SK-N-SH treated with all-trans-retinoic acid at 6 μM for 48 hours (cell line): ENCODE results near the gene NFASC.

ENCODE experiments used
- CSDC2 ChIP-seq: fragments of 250-450 bp; sonication (Bioruptor Pico); IDR thresholded peaks from 2 replicates; pipeline ENCODE4 v1.5.0; 2020; ENCODE audit warnings: mild to moderate bottlenecking, moderate library complexity
- PATZ1 ChIP-seq: fragments of 250-450 bp; sonication (Bioruptor Pico); IDR thresholded peaks from 2 replicates; pipeline ENCODE4 v1.8.0; 2020; ENCODE audit warnings: mild to moderate bottlenecking, moderate library complexity, borderline replicate concordance
- POU6F1 ChIP-seq: fragments of 250-450 bp; sonication (Bioruptor Pico); IDR thresholded peaks from 2 replicates; pipeline ENCODE4 v1.8.0; 2021; ENCODE audit warnings: low read depth, mild to moderate bottlenecking, moderate library complexity, borderline replicate concordance
- RARB ChIP-seq: fragments of 250-450 bp; sonication (Bioruptor Pico); IDR thresholded peaks from 2 replicates; pipeline ENCODE4 v1.8.0; 2021; ENCODE audit warnings: mild to moderate bottlenecking, moderate library complexity
- TCF4 ChIP-seq: fragments of 250-450 bp; sonication (Bioruptor Pico); IDR thresholded peaks from 2 replicates; pipeline ENCODE4 v1.8.0; 2021; ENCODE audit warnings: mild to moderate bottlenecking, moderate library complexity, borderline replicate concordance
- ZC3H10 ChIP-seq: fragments of 250-450 bp; sonication (Bioruptor Pico); IDR thresholded peaks from 2 replicates; pipeline ENCODE4 v1.5.1; 2021; ENCODE audit warnings: mild to moderate bottlenecking, moderate library complexity

- TF ChIP-seq RARB (no peak), PATZ1 (CRISPR knock-in tag) (no peak), POU6F1 (CRISPR knock-in tag) (no peak), CSDC2 (CRISPR knock-in tag) (no peak), ZC3H10 (CRISPR knock-in tag) (no peak), TCF4 (no peak)
Observed at GRCh38 chr1:204909109-204909508, 38.4 kb downstream of the NFASC start.
